ENCODE results near the gene KCNQ1.

DNA sequence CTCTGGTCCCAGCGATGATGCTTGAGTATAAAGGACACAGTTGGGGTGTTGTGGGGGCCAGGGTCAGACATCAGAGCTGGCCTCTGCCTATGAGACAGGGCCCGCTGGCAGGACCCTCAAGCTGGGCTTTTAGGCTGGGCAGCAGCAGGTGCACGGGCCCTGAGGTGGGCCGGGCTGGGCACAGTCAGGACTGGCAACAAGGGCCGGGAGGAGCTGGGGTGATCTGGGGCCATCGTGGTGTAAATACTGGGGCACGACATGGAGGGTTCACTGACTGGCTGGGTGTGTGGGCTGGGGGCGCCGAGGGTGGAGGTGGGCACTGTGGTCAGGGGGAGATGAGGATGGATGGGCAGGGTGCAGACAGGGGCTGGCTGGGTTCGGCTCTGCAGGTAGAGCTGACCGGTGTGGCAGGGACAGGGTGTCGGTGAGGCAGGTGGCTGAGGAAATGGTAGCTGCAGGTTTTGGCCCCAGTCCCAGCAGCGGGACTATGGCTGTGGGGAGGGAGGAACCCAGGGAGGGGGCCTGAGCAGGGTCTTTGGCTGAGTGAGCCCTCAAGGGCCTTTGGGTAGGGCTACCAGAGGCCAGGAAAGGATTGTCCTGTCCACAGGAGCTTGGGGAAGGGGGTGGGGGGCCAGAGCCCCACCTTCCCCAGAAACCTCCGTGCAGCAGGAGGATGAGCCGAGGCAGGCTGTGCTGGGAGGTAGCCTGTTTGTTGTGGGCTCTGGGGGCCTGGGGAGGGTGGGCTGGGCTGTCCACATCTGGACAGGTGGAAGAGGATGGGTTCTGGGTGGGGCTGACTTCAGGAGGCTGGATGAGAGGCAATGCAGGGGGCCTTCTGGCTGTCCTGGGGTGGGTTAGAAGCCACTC lies 81.4 kb downstream of the KCNQ1 start:
- TF ChIP-seq, protein P1, sequence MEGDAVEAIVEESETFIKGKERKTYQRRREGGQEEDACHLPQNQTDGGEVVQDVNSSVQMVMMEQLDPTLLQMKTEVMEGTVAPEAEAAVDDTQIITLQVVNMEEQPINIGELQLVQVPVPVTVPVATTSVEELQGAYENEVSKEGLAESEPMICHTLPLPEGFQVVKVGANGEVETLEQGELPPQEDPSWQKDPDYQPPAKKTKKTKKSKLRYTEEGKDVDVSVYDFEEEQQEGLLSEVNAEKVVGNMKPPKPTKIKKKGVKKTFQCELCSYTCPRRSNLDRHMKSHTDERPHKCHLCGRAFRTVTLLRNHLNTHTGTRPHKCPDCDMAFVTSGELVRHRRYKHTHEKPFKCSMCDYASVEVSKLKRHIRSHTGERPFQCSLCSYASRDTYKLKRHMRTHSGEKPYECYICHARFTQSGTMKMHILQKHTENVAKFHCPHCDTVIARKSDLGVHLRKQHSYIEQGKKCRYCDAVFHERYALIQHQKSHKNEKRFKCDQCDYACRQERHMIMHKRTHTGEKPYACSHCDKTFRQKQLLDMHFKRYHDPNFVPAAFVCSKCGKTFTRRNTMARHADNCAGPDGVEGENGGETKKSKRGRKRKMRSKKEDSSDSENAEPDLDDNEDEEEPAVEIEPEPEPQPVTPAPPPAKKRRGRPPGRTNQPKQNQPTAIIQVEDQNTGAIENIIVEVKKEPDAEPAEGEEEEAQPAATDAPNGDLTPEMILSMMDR (IDR thresholded peaks at IDR 0.05 in 2 of 3, conservative IDR thresholded peaks at IDR 0.05 in 1 of 3; ENCODE audit: borderline replicate concordance in 1 of 3, insufficient read depth in 1 of 3, low read depth in 2 of 3, low read length in 2 of 3): no peak
- TF ChIP-seq POLR2AphosphoS5 (IDR thresholded peaks at IDR 0.05; ENCODE audit: low read depth, low read length) (no peak), POLR2A (IDR thresholded peaks at IDR 0.05; ENCODE audit: borderline replicate concordance, extremely low read depth, insufficient read depth, insufficient read length) (no peak), YY1 (IDR thresholded peaks at IDR 0.05; ENCODE audit: extremely low read depth, insufficient replicate concordance, low read depth, low read length) (no peak), TCF7L2 (IDR thresholded peaks at IDR 0.05; ENCODE audit: borderline replicate concordance, extremely low read depth, insufficient read depth, insufficient read length) (no peak)
- TF ChIP-seq, protein P2, sequence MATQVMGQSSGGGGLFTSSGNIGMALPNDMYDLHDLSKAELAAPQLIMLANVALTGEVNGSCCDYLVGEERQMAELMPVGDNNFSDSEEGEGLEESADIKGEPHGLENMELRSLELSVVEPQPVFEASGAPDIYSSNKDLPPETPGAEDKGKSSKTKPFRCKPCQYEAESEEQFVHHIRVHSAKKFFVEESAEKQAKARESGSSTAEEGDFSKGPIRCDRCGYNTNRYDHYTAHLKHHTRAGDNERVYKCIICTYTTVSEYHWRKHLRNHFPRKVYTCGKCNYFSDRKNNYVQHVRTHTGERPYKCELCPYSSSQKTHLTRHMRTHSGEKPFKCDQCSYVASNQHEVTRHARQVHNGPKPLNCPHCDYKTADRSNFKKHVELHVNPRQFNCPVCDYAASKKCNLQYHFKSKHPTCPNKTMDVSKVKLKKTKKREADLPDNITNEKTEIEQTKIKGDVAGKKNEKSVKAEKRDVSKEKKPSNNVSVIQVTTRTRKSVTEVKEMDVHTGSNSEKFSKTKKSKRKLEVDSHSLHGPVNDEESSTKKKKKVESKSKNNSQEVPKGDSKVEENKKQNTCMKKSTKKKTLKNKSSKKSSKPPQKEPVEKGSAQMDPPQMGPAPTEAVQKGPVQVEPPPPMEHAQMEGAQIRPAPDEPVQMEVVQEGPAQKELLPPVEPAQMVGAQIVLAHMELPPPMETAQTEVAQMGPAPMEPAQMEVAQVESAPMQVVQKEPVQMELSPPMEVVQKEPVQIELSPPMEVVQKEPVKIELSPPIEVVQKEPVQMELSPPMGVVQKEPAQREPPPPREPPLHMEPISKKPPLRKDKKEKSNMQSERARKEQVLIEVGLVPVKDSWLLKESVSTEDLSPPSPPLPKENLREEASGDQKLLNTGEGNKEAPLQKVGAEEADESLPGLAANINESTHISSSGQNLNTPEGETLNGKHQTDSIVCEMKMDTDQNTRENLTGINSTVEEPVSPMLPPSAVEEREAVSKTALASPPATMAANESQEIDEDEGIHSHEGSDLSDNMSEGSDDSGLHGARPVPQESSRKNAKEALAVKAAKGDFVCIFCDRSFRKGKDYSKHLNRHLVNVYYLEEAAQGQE (IDR thresholded peaks at IDR 0.05; ENCODE audit: low read depth): no peak
